NCI-H510A (cell line): Measurements from ENCODE around the gene ABTB2.
A peak's percentile ranks its signal among the peaks of the same experiment; 100 is the strongest.

ENCODE experiments used
- DNase-seq: peaks from one replicate; lab custom pipeline; 2025; lab: John Stamatoyannopoulos, UW

ABTB2 gene

GRCh38 chr11:34105079-34105956, 252.5 kb downstream of the ABTB2 start, which contains the start of gene NAT10:
Gene NAT10, plus strand, starts transcription at chr11:34105629. Its CDS starts 2,597 bp downstream, at chr11:34108226.
- DNase-seq: peak; percentile 90

DNA sequence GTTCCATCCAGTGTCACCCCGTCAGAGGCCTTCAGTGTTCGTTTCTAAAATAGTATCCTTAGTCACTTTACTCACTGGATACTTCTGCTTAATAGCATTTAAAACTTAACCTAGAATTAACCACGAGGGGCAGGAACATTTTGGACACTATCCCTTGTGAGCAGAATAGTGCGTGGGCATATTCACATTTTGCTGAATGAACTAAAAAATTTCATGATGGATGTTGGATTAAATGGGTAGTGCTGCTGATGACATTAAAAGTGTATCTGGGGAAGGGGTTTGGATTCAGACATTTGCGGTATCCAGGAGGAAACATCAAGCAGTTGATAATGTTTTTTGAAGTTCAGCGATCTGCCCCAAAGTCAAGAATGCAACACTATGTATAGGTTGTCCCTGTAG, 253.1 kb downstream of the ABTB2 start:
- DNase-seq: no peak
